GM04504 (cell line): Measurements from ENCODE around the gene CD109.
"Not testable (repeated sequence)": the region's sequence is repeated elsewhere in the genome, so short reads cannot be mapped to it uniquely, and the experiment has no call there.

Experiments used
- DNase-seq: peaks from one replicate; pipeline ENCODE4 v3.0.0-alpha.2; 2012; ENCODE audit warnings: low read depth

Gene CD109

GRCh38 chr6:73688351-73688750 is 7.7 kb upstream of the CD109 start:
- DNase-seq = no peak

- no peak for DNase-seq
Observed at GRCh38 chr6:73690056-73690455, 5.9 kb upstream of the CD109 start.

- no peak for DNase-seq
Observed at GRCh38 chr6:73691512-73691911, 4.5 kb upstream of the CD109 start.

GRCh38 chr6:73694711-73695411 is 1.1 kb upstream of the CD109 start:
- peak; percentile 50 for DNase-seq

GRCh38 chr6:73696966-73697655 is 1.1 kb downstream of the CD109 start:
- no peak for DNase-seq

- DNase-seq = no peak
Observed at GRCh38 chr6:73699676-73700459, 3.9 kb downstream of the CD109 start.

GRCh38 chr6:73702444-73702843 is 6.4 kb downstream of the CD109 start:
- no peak for DNase-seq

GRCh38 chr6:73703466-73703865 is 7.5 kb downstream of the CD109 start:
- no peak for DNase-seq

- peak; percentile 90 for DNase-seq
Observed at GRCh38 chr6:73704260-73704659, 8.3 kb downstream of the CD109 start.

- DNase-seq = no peak
Observed at GRCh38 chr6:73704798-73705197, 8.8 kb downstream of the CD109 start.

GRCh38 chr6:73706971-73707370 is 11.0 kb downstream of the CD109 start:
- DNase-seq = no peak

- DNase-seq = no peak
Observed at GRCh38 chr6:73710470-73710869, 14.5 kb downstream of the CD109 start.

GRCh38 chr6:73710948-73711347 is 14.9 kb downstream of the CD109 start:
- no peak for DNase-seq

- DNase-seq = no peak
Observed at GRCh38 chr6:73712535-73713173, 16.7 kb downstream of the CD109 start.

GRCh38 chr6:73713426-73714147 is 17.6 kb downstream of the CD109 start:
- no peak for DNase-seq

GRCh38 chr6:73715111-73715508 is 19.1 kb downstream of the CD109 start:
- DNase-seq = peak; percentile 36

GRCh38 chr6:73719046-73719445 is 23.0 kb downstream of the CD109 start:
- no peak for DNase-seq

- peak; percentile 89 for DNase-seq
Observed at GRCh38 chr6:73722318-73723060, 26.5 kb downstream of the CD109 start.

- DNase-seq = not testable (repeated sequence)
Observed at GRCh38 chr6:73723480-73723879, 27.5 kb downstream of the CD109 start.

GRCh38 chr6:73724389-73724788 is 28.4 kb downstream of the CD109 start:
- DNase-seq = no peak

- DNase-seq = not testable (repeated sequence)
Observed at GRCh38 chr6:73725192-73725591, 29.2 kb downstream of the CD109 start.
